GM12891 (cell line): ENCODE results near the gene BICD2.

Experiments
- POLR2A ChIP-seq: IDR thresholded peaks from 2 replicates; pipeline ENCODE4 v1.6.1; 2011; ENCODE audit warnings: low read depth, low read length, control low read depth
- POLR2AphosphoS5 ChIP-seq: IDR thresholded peaks from 2 replicates; pipeline ENCODE4 v1.6.1; 2011; ENCODE audit warnings: low read depth, low read length, control low read depth
- POU2F2 ChIP-seq: IDR thresholded peaks from 2 replicates; pipeline ENCODE4 v1.6.1; 2011; ENCODE audit warnings: low read depth, mild to moderate bottlenecking, control low read depth, low read length, moderate library complexity
- SPI1 ChIP-seq: IDR thresholded peaks from 2 replicates; pipeline ENCODE4 v1.6.1; 2011; ENCODE audit warnings: low read depth, low read length, control low read depth
- TAF1 ChIP-seq: IDR thresholded peaks from 2 replicates; pipeline ENCODE4 v1.6.1; 2011; ENCODE audit warnings: low read depth, low read length, control low read depth

- TF ChIP-seq SPI1 (no peak), POLR2A (no peak), POLR2AphosphoS5 (no peak), TAF1 (no peak), POU2F2 (no peak)
Measured at GRCh38 chr9:92761686-92762085, 2.9 kb downstream of the BICD2 start.
